ENCODE measurements around the gene FGGY.

DNA sequence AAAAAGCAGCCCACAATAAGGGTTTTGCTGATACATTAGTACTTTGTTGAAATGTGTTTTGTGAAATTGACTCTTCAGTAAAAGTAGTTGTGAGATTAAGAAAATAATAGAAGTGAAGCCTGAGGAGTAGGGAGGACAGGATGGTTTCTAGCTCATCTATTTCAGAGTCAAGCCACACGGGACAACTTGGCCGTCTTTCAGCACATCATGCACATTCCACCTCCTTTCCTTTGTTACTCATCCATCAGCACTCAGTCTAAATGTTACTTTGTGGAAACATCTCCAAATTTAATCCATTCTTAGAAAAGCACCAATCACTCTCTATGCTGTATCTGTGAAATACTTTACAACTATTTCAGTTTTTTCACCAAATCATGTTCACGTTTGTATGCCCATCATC lies 223.3 kb downstream of the FGGY start:
- TF ChIP-seq POLR2AphosphoS5 (IDR thresholded peaks at IDR 0.05; ENCODE audit: borderline replicate concordance, low read depth, low read length) (no peak), EZH2 (IDR thresholded peaks at IDR 0.05) (no peak)
